ENCODE data around the gene HPCAL1. TPM values are rescaled to one million over a fixed set of nuclear protein-coding genes. Genes with fewer than 3 reads are reported as not detected.

Gene HPCAL1
- total RNA-seq, 1 donor from 2014 or later = 15.9 TPM

- TF ChIP-seq, protein P1, sequence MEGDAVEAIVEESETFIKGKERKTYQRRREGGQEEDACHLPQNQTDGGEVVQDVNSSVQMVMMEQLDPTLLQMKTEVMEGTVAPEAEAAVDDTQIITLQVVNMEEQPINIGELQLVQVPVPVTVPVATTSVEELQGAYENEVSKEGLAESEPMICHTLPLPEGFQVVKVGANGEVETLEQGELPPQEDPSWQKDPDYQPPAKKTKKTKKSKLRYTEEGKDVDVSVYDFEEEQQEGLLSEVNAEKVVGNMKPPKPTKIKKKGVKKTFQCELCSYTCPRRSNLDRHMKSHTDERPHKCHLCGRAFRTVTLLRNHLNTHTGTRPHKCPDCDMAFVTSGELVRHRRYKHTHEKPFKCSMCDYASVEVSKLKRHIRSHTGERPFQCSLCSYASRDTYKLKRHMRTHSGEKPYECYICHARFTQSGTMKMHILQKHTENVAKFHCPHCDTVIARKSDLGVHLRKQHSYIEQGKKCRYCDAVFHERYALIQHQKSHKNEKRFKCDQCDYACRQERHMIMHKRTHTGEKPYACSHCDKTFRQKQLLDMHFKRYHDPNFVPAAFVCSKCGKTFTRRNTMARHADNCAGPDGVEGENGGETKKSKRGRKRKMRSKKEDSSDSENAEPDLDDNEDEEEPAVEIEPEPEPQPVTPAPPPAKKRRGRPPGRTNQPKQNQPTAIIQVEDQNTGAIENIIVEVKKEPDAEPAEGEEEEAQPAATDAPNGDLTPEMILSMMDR (IDR thresholded peaks at IDR 0.05) = no peak
- no peak for DNase-seq
- Mint-ChIP-seq H3K27me3 (no peaks in the 10 kb centered on the region), H3K4me3 (no peak overlapping the region), H3K9me3 (no peaks in the 10 kb centered on the region), H3K27ac (no peak overlapping the region), H3K4me1 (peaks cover 49% of the 10 kb centered on the region), H3K36me3 (ENCODE audit: low read depth) (peaks cover 2% of the 10 kb centered on the region)
- ChIA-PET CTCF (interaction anchor here (0.8 to 9.4 kb wide), 2 partner anchors 75 to 101 kb away, joined by 4 to 94 read pairs; no protein-coding TSS in a partner anchor), POLR2A (no interaction called here)
- intact Hi-C loops (cut with micrococcal nuclease) = loop anchor here (10.0 kb wide), 1 partner anchor 507 kb away; the partner anchor contains the start of gene PDIA6
- no peak for ATAC-seq (ENCODE audit: low read depth)
Measured at GRCh38 chr2:10307561-10308156, 5.0 kb downstream of the HPCAL1 start.

- H3K4me3 Mint-ChIP-seq = no peak overlapping the region
- intact Hi-C loops (cut with micrococcal nuclease) = loop anchor here (10.0 kb wide), 1 partner anchor 506 kb away; the partner anchor contains the start of gene PDIA6
- no peak overlapping the region for H3K27ac Mint-ChIP-seq
- POLR2A ChIA-PET = interaction anchor here (0.8 kb wide), 1 partner anchor 27 kb away, joined by 3 read pairs; no protein-coding TSS in a partner anchor
- no peak for DNase-seq
- no peaks in the 10 kb centered on the region for H3K36me3 Mint-ChIP-seq (ENCODE audit: low read depth)
- no peaks in the 10 kb centered on the region for H3K9me3 Mint-ChIP-seq
- H3K27me3 Mint-ChIP-seq = no peaks in the 10 kb centered on the region
- CTCF ChIA-PET = interaction anchor here (9.4 kb wide), 1 partner anchor 99 kb away, joined by 94 read pairs; no protein-coding TSS in a partner anchor
- TF ChIP-seq, protein P1 (IDR thresholded peaks at IDR 0.05) = no peak
- no peak for ATAC-seq (ENCODE audit: low read depth)
- peaks cover 45% of the 10 kb centered on the region for H3K4me1 Mint-ChIP-seq
Measured at GRCh38 chr2:10308866-10309265, 6.2 kb downstream of the HPCAL1 start.

- H3K4me1 Mint-ChIP-seq = peaks cover 43% of the 10 kb centered on the region
- ATAC-seq (ENCODE audit: low read depth) (no peak), DNase-seq (no peak)
- POLR2A ChIA-PET = interaction anchor here (0.8 kb wide), 1 partner anchor 26 kb away, joined by 3 read pairs; no protein-coding TSS in a partner anchor
- no peaks in the 10 kb centered on the region for H3K27me3 Mint-ChIP-seq
- intact Hi-C loops (cut with micrococcal nuclease) = loop anchor here (10.0 kb wide), 1 partner anchor 506 kb away; the partner anchor contains the start of gene PDIA6
- TF ChIP-seq, protein P1 (IDR thresholded peaks at IDR 0.05) = no peak
- no peak overlapping the region for H3K27ac Mint-ChIP-seq
- no peaks in the 10 kb centered on the region for H3K36me3 Mint-ChIP-seq (ENCODE audit: low read depth)
- CTCF ChIA-PET = no interaction called here
- no peaks in the 10 kb centered on the region for H3K9me3 Mint-ChIP-seq
- H3K4me3 Mint-ChIP-seq = no peak overlapping the region
Measured at GRCh38 chr2:10309286-10309685, 6.6 kb downstream of the HPCAL1 start.

- DNase-seq = peak; percentile 3
- POLR2A ChIA-PET = interaction anchor here (0.8 kb wide), 1 partner anchor 22 kb away, joined by 3 read pairs; no protein-coding TSS in a partner anchor
- Mint-ChIP-seq H3K9me3 (no peaks in the 10 kb centered on the region), H3K36me3 (ENCODE audit: low read depth) (no peaks in the 10 kb centered on the region), H3K4me1 (peaks cover 38% of the 10 kb centered on the region), H3K27ac (no peak overlapping the region), H3K27me3 (no peaks in the 10 kb centered on the region), H3K4me3 (no peak overlapping the region)
- no peak for ATAC-seq (ENCODE audit: low read depth)
- TF ChIP-seq, protein P1 (IDR thresholded peaks at IDR 0.05) = no peak
- intact Hi-C loops (cut with micrococcal nuclease) = no loop called here
- CTCF ChIA-PET = no interaction called here
Measured at GRCh38 chr2:10310309-10310888, 7.7 kb downstream of the HPCAL1 start.

- no peak for ATAC-seq (ENCODE audit: low read depth)
- TF ChIP-seq, protein P1 (IDR thresholded peaks at IDR 0.05) = no peak
- H3K4me3 Mint-ChIP-seq = no peak overlapping the region
- no peaks in the 10 kb centered on the region for H3K27me3 Mint-ChIP-seq
- CTCF ChIA-PET = no interaction called here
- intact Hi-C loops (cut with micrococcal nuclease) = no loop called here
- no peaks in the 10 kb centered on the region for H3K9me3 Mint-ChIP-seq
- POLR2A ChIA-PET = no interaction called here
- H3K27ac Mint-ChIP-seq = no peak overlapping the region
- peaks cover 33% of the 10 kb centered on the region for H3K4me1 Mint-ChIP-seq
- H3K36me3 Mint-ChIP-seq (ENCODE audit: low read depth) = no peaks in the 10 kb centered on the region
- DNase-seq = no peak
Measured at GRCh38 chr2:10311736-10312135, 9.0 kb downstream of the HPCAL1 start.

Data from activated B cell treated with CpG ODN at 0.5 μM for 24 hours (primary cell).